Neural cell (in vitro differentiated cells): ENCODE measurements around the gene EMILIN2. TPM values are rescaled to one million over a fixed set of nuclear protein-coding genes. Genes with fewer than 3 reads are reported as not detected.
"Not testable (repeated sequence)": the region's sequence is repeated elsewhere in the genome, so short reads cannot be mapped to it uniquely, and the experiment has no call there.

Source experiments
- H2AFZ ChIP-seq: fragments of 200-600, 300-800 bp; sonication (generic), shearing (Covaris generic); 2 replicates; pipeline ENCODE4 v1.6.0; 2014; ENCODE audit warnings: low read depth, mild to moderate bottlenecking, antibody characterized with exemption, low read length, moderate library complexity
- H3F3A ChIP-seq: fragments of 200-600 bp; shearing (Covaris generic); 2 replicates; pipeline ENCODE4 v1.6.1; 2016; ENCODE audit warnings: mild to moderate bottlenecking, moderate library complexity, mixed read lengths, antibody characterized with exemption, low read length; ENCODE audit not compliant: insufficient read depth, poor library complexity, severe bottlenecking
- H3K27ac ChIP-seq: fragments of 200-600, 300-800 bp; sonication (generic), shearing (Covaris generic); 2 replicates; pipeline ENCODE4 v1.5.1; 2014; ENCODE audit warnings: mild to moderate bottlenecking, low read length, moderate library complexity
- H3K27me3 ChIP-seq: fragments of 300-800, 200-600 bp; sonication (generic), shearing (Covaris generic); 2 replicates; pipeline ENCODE4 v1.6.0; 2014; ENCODE audit warnings: mild to moderate bottlenecking, low read depth, low read length, moderate library complexity; ENCODE audit not compliant: insufficient read depth
- H3K36me3 ChIP-seq: fragments of 300-800, 200-600 bp; sonication (generic), shearing (Covaris generic); 2 replicates; pipeline ENCODE4 v1.5.1; 2014; ENCODE audit warnings: mild to moderate bottlenecking, antibody characterized with exemption, low read length, moderate library complexity; ENCODE audit not compliant: insufficient read depth
- H3K4me2 ChIP-seq: fragments of 300-800, 200-600 bp; sonication (generic), shearing (Covaris generic); 2 replicates; pipeline ENCODE4 v1.6.0; 2014; ENCODE audit warnings: mild to moderate bottlenecking, low read length
- H3K4me3 ChIP-seq: fragments of 300-800, 200-600 bp; sonication (generic), shearing (Covaris generic); 2 replicates; pipeline ENCODE4 v1.5.1; 2014; ENCODE audit warnings: mild to moderate bottlenecking, low read length, moderate library complexity
- H3K79me2 ChIP-seq: fragments of 200-600 bp; shearing (Covaris generic); replicated peaks from 2 replicates; pipeline ENCODE4 v1.6.0; 2014; ENCODE audit warnings: mild to moderate bottlenecking, low read length, moderate library complexity; ENCODE audit not compliant: insufficient read depth
- H3K9ac ChIP-seq: fragments of 300-800, 200-600 bp; sonication (generic), shearing (Covaris generic); 2 replicates; pipeline ENCODE4 v1.6.1; 2016; ENCODE audit warnings: mild to moderate bottlenecking, low read length, mixed read lengths
- H3K9me2 ChIP-seq: fragments of 200-600 bp; shearing (Covaris generic); 2 replicates; pipeline ENCODE4 v1.6.1; 2016; ENCODE audit warnings: mild to moderate bottlenecking, low read length, mixed read lengths; ENCODE audit not compliant: insufficient read depth
- H3K9me3 ChIP-seq: fragments of 200-600, 300-800 bp; sonication (generic), shearing (Covaris generic); 2 replicates; pipeline ENCODE4 v1.6.1; 2016; ENCODE audit warnings: mild to moderate bottlenecking, mixed run types, low read length, moderate library complexity, mixed read lengths
- H4K20me1 ChIP-seq: fragments of 200-600 bp; shearing (Covaris generic); 2 replicates; pipeline ENCODE4 v1.6.1; 2016; ENCODE audit warnings: mild to moderate bottlenecking, mixed run types; ENCODE audit not compliant: insufficient read depth
- CTCF ChIP-seq: fragments of 450-650 bp; IDR thresholded peaks from 2 replicates; pipeline ENCODE4 v1.5.1; 2014; ENCODE audit warnings: antibody characterized with exemption, mild to moderate bottlenecking, moderate library complexity; ENCODE audit not compliant: poor library complexity, severe bottlenecking
- EP300 ChIP-seq: fragments of 450-650 bp; conservative IDR thresholded peaks from 2 replicates; pipeline ENCODE4 v1.6.1; 2014; ENCODE audit warnings: antibody characterized with exemption, mild to moderate bottlenecking, moderate library complexity; ENCODE audit not compliant: poor library complexity, severe bottlenecking
- EZH2 ChIP-seq: fragments of 200-600, 300-800 bp; shearing (Covaris generic), sonication (generic); IDR thresholded peaks from 2 replicates; pipeline ENCODE4 v1.6.1; 2014; ENCODE audit warnings: antibody characterized with exemption, low read length, borderline replicate concordance, mild to moderate bottlenecking; ENCODE audit not compliant: insufficient read depth, poor library complexity, severe bottlenecking
- MXI1 ChIP-seq: fragments of 450-650 bp; conservative IDR thresholded peaks from 2 replicates; pipeline ENCODE4 v1.6.1; 2014; ENCODE audit warnings: antibody characterized with exemption, mild to moderate bottlenecking; ENCODE audit not compliant: poor library complexity, severe bottlenecking
- POLR2AphosphoS5 ChIP-seq: IDR thresholded peaks from 2 replicates; pipeline ENCODE4 v1.6.1; 2012
- RAD21 ChIP-seq: fragments of 450-650 bp; conservative IDR thresholded peaks from 2 replicates; pipeline ENCODE4 v1.6.1; 2014; ENCODE audit warnings: antibody characterized with exemption, mild to moderate bottlenecking, moderate library complexity
- REST ChIP-seq: IDR thresholded peaks from 2 replicates; pipeline ENCODE4 v1.6.1; 2012; ENCODE audit warnings: borderline replicate concordance
- SMC3 ChIP-seq: fragments of 450-650 bp; conservative IDR thresholded peaks from 2 replicates; pipeline ENCODE4 v1.6.1; 2014; ENCODE audit warnings: antibody characterized with exemption, mild to moderate bottlenecking, moderate library complexity; ENCODE audit not compliant: poor library complexity
- TAF1 ChIP-seq: IDR thresholded peaks from 2 replicates; pipeline ENCODE4 v1.6.1; 2012; ENCODE audit warnings: low read depth
- polyA plus RNA-seq: library from polyadenylated mRNA; depleted of rRNA; stranded (reverse); fragments of >200 nt; gene quantifications from 2 replicates; pipeline ENCODE4 v1.2.3, GENCODE V29; 2014

Gene EMILIN2
- polyA plus RNA-seq, 1 donor from 2014 or later = not detected

GRCh38 chr18:2850816-2851215 lies 4.0 kb downstream of the EMILIN2 start:
- no peaks in the 10 kb centered on the region for H4K20me1 ChIP-seq
- peaks cover 39% of the 10 kb centered on the region for H3K27me3 ChIP-seq
- no peaks in the 10 kb centered on the region for H3K36me3 ChIP-seq
- H3F3A ChIP-seq = no peaks in the 10 kb centered on the region
- H3K79me2 ChIP-seq = no peaks in the 10 kb centered on the region
- H2AFZ ChIP-seq = no peak overlapping the region
- no peaks in the 10 kb centered on the region for H3K9me2 ChIP-seq
- H3K4me3 ChIP-seq = no peak overlapping the region
- no peaks in the 10 kb centered on the region for H3K9me3 ChIP-seq
- no peak for TF ChIP-seq TAF1
- TF ChIP-seq RAD21 = no peak
- no peak for TF ChIP-seq SMC3
- TF ChIP-seq EZH2 = no peak
- no peak for TF ChIP-seq MXI1
- TF ChIP-seq CTCF = no peak
- TF ChIP-seq EP300 = no peak
- TF ChIP-seq REST = no peak
- no peak for TF ChIP-seq POLR2AphosphoS5
- no peak overlapping the region for H3K27ac ChIP-seq
- H3K4me2 ChIP-seq = no peak overlapping the region
- H3K9ac ChIP-seq = no peak overlapping the region

- no peak overlapping the region for H2AFZ ChIP-seq
- no peak overlapping the region for H3K9ac ChIP-seq
- H3F3A ChIP-seq = no peaks in the 10 kb centered on the region
- H3K79me2 ChIP-seq = no peaks in the 10 kb centered on the region
- H3K27ac ChIP-seq = no peak overlapping the region
- H3K27me3 ChIP-seq = peaks cover 29% of the 10 kb centered on the region
- no peaks in the 10 kb centered on the region for H3K9me2 ChIP-seq
- H3K36me3 ChIP-seq = no peaks in the 10 kb centered on the region
- H3K4me3 ChIP-seq = no peak overlapping the region
- no peak overlapping the region for H3K4me2 ChIP-seq
- H4K20me1 ChIP-seq = no peaks in the 10 kb centered on the region
- no peak for TF ChIP-seq EP300
- no peak for TF ChIP-seq POLR2AphosphoS5
- TF ChIP-seq SMC3 = no peak
- no peak for TF ChIP-seq CTCF
- TF ChIP-seq REST = no peak
- TF ChIP-seq EZH2 = no peak
- TF ChIP-seq MXI1 = no peak
- no peak for TF ChIP-seq TAF1
- TF ChIP-seq RAD21 = no peak
- H3K9me3 ChIP-seq = no peaks in the 10 kb centered on the region
These were observed 5.0 kb downstream of the EMILIN2 start for GRCh38 chr18:2851771-2852170.

- not testable (repeated sequence) for H3K4me3 ChIP-seq, H3K27ac ChIP-seq, H3K9me3 ChIP-seq, H4K20me1 ChIP-seq, H3K4me2 ChIP-seq, H3K36me3 ChIP-seq, H3K9me2 ChIP-seq, H2AFZ ChIP-seq, H3F3A ChIP-seq, H3K79me2 ChIP-seq, H3K9ac ChIP-seq
- peaks cover 24% of the 10 kb centered on the region for H3K27me3 ChIP-seq
These were observed 5.7 kb downstream of the EMILIN2 start for GRCh38 chr18:2852460-2852859.
